ENCODE measurements around the gene DNAJC24. TPM values are rescaled to one million over a fixed set of nuclear protein-coding genes. Genes with fewer than 3 reads are reported as not detected.
"Not testable (repeated sequence)": the region's sequence is repeated elsewhere in the genome, so short reads cannot be mapped to it uniquely, and the experiment has no call there.

Gene DNAJC24, protein sequence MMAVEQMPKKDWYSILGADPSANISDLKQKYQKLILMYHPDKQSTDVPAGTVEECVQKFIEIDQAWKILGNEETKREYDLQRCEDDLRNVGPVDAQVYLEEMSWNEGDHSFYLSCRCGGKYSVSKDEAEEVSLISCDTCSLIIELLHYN
- total RNA-seq, result 7.8 and 17.1 TPM in 2 replicates

DNA sequence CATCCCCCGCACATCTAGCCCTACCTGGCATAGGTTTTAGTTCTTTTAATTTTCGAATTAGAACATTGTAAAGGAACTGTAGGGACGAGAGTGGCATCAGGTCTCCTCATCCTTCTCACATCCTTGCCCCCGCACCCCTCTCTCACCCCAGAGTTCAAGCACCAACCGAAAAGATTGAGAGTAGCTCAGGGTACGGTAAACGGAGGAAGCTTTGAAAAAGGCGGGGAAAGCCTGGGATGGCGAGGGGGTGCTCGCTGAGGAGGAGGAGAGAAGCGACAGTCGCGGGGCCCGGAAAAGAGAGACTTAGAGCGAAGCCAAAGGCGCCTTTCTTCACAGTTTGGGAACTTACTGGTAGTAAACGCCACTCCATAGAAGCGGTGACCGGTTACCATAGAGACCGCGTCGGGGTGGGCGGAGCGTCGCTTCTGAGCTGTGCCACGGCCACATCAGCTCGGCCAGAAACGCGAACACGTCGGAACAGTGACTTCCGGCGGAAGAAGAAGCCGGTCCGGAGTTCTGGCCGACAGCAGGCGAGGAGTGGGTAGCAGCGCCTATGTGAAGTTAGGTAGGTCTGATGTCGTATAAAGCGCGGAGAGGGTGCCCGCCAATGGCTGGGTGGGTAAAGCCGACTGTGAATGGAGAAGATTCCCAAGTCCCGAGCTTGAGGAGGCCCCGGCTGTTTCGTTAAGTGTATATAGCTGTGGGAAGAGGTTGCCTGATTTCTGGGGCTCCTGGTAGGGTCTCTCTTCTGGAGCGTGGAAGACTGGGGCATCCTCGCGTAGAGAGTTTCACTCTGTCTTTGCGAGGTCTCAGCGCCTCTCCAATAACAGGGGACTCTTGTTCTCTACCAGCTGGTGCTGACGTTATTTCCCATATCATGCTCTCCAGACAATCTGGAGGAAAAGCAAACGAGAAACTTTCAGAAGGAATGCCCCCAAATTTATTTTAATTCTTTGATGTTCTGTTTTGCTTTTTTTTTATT is at the start of gene DNAJC24, which contains the start of gene DCDC1:
Gene DNAJC24 (plus strand): TSS at position 513 of the 982 bp plus-strand sequence. CDS start 889 bp downstream, outside the sequence.
Gene DCDC1 (minus strand): TSS at position 392 of the 982 bp plus-strand sequence. CDS start 41,459 bp downstream, outside the sequence.
- Histone ChIP-seq H3K36me3 (ENCODE audit: control insufficient read depth, insufficient read depth, low read length) (no peaks in the 10 kb centered on the region), H3K4me3 (ENCODE audit: low read depth, low read length) (peak within 1 kb of the TSS; percentile 58), H3K27me3 (ENCODE audit: control insufficient read depth, insufficient read depth, low read length) (no peaks in the 10 kb centered on the region)
- peak; percentile 64 for DNase-seq (ENCODE audit: low read depth)
- TF ChIP-seq, protein P1, sequence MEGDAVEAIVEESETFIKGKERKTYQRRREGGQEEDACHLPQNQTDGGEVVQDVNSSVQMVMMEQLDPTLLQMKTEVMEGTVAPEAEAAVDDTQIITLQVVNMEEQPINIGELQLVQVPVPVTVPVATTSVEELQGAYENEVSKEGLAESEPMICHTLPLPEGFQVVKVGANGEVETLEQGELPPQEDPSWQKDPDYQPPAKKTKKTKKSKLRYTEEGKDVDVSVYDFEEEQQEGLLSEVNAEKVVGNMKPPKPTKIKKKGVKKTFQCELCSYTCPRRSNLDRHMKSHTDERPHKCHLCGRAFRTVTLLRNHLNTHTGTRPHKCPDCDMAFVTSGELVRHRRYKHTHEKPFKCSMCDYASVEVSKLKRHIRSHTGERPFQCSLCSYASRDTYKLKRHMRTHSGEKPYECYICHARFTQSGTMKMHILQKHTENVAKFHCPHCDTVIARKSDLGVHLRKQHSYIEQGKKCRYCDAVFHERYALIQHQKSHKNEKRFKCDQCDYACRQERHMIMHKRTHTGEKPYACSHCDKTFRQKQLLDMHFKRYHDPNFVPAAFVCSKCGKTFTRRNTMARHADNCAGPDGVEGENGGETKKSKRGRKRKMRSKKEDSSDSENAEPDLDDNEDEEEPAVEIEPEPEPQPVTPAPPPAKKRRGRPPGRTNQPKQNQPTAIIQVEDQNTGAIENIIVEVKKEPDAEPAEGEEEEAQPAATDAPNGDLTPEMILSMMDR (IDR thresholded peaks at IDR 0.05; ENCODE audit: insufficient read depth, low read length, poor library complexity, severe bottlenecking), result no peak

DNA sequence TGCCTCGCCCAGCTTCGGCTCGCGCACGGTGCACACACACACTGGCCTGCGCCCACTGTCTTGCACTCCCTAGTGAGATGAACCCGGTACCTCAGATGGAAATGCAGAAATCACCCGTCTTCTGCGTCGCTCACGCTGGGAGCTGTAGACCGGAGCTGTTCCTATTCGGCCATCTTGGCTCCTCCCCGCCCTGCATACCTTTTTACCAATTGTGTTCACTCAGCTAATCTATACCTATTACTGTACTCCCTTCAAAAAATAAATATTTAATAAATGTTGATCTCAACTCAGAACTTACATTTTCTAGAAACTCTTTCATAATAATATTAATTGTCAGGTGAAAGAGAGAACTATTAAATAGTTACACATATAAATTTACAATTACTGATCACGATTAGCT is 48.2 kb upstream of the DNAJC24 start:
- not testable (repeated sequence) for H3K4me3 ChIP-seq (ENCODE audit: low read depth, low read length); H3K27me3 ChIP-seq (ENCODE audit: control insufficient read depth, insufficient read depth, low read length); H3K36me3 ChIP-seq (ENCODE audit: control insufficient read depth, insufficient read depth, low read length); DNase-seq (ENCODE audit: low read depth)

DNA sequence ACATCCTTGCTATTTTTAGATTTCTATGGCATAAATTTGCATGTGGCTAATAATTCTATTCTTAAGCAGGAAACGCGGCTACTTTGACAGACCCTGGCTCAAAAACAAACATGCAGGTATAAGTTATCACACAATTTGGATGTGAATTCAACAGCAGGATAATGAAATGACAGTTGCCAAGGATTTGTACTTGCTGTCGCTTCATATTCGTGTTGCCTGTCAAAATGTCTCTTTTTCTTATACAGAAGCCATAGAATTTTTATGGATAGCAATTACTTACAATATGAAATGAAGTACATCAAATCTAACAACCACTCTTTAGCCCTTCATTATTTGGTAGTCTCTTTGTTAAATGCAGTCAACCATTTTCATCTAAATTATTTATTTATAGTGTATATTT is 46.5 kb upstream of the DNAJC24 start:
- no peak for DNase-seq (ENCODE audit: low read depth)
- TF ChIP-seq, protein P1 (IDR thresholded peaks at IDR 0.05; ENCODE audit: insufficient read depth, low read length, poor library complexity, severe bottlenecking), result no peak
- Histone ChIP-seq H3K36me3 (ENCODE audit: control insufficient read depth, insufficient read depth, low read length) (no peaks in the 10 kb centered on the region), H3K27me3 (ENCODE audit: control insufficient read depth, insufficient read depth, low read length) (no peaks in the 10 kb centered on the region), H3K4me3 (ENCODE audit: low read depth, low read length) (no peak overlapping the region)

DNA sequence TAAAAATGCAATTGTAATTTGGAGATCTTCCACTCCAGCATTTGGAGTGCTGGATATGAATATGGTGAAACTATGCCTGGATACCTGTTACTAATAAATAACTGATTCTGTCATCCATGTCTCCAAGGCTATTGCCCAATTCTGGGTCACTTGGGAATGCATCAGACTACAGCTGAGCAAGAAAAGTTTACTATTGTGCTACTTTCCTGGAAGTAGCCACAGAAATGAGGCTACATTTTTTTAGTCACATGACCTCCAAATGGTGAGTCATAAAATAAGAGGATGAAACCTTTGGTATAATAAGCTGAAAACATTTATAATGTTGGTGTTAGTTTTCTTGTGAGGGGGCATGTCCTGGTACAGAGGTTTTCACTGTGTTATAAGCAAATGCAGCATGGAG is 44.5 kb upstream of the DNAJC24 start:
- DNase-seq (ENCODE audit: low read depth), result peak; percentile 43
- Histone ChIP-seq H3K36me3 (ENCODE audit: control insufficient read depth, insufficient read depth, low read length) (no peaks in the 10 kb centered on the region), H3K27me3 (ENCODE audit: control insufficient read depth, insufficient read depth, low read length) (no peaks in the 10 kb centered on the region), H3K4me3 (ENCODE audit: low read depth, low read length) (no peak overlapping the region)
- TF ChIP-seq, protein P1 (IDR thresholded peaks at IDR 0.05; ENCODE audit: insufficient read depth, low read length, poor library complexity, severe bottlenecking), result no peak

DNA sequence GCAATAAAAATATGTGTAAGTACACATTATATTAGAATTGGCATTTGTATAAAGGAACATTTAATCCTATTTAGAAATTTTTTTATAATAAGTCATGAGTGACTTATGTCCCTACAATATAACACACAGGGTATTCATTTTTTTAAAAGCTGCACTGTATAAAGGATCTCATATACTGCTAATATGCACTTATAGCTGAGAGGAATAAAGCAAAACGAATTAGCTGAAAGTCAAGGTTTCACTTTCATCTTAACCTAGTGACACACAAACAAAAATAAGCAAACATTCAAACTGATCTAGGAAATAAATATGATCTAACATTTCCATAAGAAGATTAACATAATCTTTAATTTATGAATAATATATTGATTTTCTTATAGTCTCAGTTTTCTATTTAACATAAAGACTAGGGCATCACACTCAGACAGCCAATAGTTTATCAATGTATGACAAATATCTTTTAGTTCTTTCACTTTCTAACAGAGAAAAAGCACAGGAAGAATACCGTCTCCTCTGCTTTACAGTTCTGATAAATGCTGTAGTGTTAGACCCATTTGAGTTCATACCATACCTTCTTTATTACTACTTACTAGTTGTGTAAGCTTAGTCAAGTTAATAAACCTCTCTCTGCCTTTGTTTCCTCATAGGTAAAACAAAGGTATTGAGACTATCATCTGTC is 43.1 kb upstream of the DNAJC24 start:
- TF ChIP-seq, protein P1 (IDR thresholded peaks at IDR 0.05; ENCODE audit: insufficient read depth, low read length, poor library complexity, severe bottlenecking), result no peak
- H3K4me3 ChIP-seq (ENCODE audit: low read depth, low read length), result no peak overlapping the region
- DNase-seq (ENCODE audit: low read depth), result no peak
- H3K36me3 ChIP-seq (ENCODE audit: control insufficient read depth, insufficient read depth, low read length), result no peaks in the 10 kb centered on the region
- H3K27me3 ChIP-seq (ENCODE audit: control insufficient read depth, insufficient read depth, low read length), result no peaks in the 10 kb centered on the region

DNA sequence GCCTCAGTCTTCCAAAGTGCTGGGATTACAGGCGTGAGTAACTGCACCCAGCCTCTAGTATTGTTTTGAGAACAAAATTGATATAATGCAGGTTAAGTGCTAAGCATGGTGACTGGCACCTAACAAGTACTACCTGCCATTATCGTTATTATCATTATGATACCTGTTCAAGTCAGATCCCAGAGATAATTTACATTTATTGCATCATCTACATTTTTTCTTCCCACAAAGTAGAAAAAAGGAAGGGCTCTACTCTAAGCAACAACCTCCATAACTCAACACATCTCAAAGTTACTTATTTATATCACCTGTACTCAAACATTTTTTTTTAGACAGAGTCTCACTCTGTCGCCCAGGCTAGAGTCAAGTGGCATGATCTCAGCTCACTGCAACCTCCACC is 42.2 kb upstream of the DNAJC24 start:
- TF ChIP-seq, protein P1 (IDR thresholded peaks at IDR 0.05; ENCODE audit: insufficient read depth, low read length, poor library complexity, severe bottlenecking), result no peak
- Histone ChIP-seq H3K36me3 (ENCODE audit: control insufficient read depth, insufficient read depth, low read length) (no peaks in the 10 kb centered on the region), H3K27me3 (ENCODE audit: control insufficient read depth, insufficient read depth, low read length) (no peaks in the 10 kb centered on the region), H3K4me3 (ENCODE audit: low read depth, low read length) (no peak overlapping the region)
- no peak for DNase-seq (ENCODE audit: low read depth)
